ENCODE results near the gene RGCC.

Gene RGCC

DNA sequence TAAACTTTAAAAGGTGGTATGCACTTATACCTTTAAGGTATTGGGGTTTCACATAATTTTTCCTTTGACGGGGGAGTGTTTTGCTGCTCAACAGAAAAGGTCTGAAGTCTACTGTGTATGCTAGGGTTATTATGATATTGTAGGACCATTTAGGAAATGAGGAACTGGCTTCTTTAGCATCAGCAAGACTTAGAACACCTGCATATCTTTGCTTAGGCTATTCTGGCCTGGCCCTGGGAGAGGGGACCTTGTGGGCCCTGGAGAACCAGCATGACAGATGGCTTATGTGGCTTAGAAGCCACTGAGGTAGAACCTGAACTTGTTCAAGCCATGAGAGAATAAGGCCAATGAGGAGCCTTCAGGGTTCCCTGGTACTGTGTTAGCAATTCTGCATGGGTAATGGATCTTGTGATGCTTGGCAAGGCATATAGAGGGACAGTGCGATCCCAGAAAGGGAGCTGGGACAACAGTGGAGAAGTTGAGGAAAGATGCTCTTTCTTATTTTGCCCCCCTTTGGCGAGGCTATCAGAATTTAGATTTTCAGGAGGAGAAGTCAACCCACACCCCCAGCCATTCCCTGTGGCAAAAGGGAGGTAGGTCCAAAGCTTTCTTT lies 4.3 kb downstream of the RGCC start:
- TF ChIP-seq FOXP2 (optimal IDR thresholded peaks at IDR 0.05; ENCODE audit: borderline replicate concordance, extremely low read depth, extremely low read length, insufficient read depth) (no peak), TAF1 (IDR thresholded peaks at IDR 0.05; ENCODE audit: borderline replicate concordance, insufficient read depth, low read length) (no peak), SIN3A (IDR thresholded peaks at IDR 0.05; ENCODE audit: borderline replicate concordance, insufficient read depth, low read length) (no peak), POLR2AphosphoS5 (IDR thresholded peaks at IDR 0.05; ENCODE audit: low read depth, low read length) (no peak)
- TF ChIP-seq, protein P1, sequence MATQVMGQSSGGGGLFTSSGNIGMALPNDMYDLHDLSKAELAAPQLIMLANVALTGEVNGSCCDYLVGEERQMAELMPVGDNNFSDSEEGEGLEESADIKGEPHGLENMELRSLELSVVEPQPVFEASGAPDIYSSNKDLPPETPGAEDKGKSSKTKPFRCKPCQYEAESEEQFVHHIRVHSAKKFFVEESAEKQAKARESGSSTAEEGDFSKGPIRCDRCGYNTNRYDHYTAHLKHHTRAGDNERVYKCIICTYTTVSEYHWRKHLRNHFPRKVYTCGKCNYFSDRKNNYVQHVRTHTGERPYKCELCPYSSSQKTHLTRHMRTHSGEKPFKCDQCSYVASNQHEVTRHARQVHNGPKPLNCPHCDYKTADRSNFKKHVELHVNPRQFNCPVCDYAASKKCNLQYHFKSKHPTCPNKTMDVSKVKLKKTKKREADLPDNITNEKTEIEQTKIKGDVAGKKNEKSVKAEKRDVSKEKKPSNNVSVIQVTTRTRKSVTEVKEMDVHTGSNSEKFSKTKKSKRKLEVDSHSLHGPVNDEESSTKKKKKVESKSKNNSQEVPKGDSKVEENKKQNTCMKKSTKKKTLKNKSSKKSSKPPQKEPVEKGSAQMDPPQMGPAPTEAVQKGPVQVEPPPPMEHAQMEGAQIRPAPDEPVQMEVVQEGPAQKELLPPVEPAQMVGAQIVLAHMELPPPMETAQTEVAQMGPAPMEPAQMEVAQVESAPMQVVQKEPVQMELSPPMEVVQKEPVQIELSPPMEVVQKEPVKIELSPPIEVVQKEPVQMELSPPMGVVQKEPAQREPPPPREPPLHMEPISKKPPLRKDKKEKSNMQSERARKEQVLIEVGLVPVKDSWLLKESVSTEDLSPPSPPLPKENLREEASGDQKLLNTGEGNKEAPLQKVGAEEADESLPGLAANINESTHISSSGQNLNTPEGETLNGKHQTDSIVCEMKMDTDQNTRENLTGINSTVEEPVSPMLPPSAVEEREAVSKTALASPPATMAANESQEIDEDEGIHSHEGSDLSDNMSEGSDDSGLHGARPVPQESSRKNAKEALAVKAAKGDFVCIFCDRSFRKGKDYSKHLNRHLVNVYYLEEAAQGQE (IDR thresholded peaks at IDR 0.05; ENCODE audit: insufficient read depth in 1 of 2, low read depth in 2 of 2, low read length in 2 of 2) = no peak

DNA sequence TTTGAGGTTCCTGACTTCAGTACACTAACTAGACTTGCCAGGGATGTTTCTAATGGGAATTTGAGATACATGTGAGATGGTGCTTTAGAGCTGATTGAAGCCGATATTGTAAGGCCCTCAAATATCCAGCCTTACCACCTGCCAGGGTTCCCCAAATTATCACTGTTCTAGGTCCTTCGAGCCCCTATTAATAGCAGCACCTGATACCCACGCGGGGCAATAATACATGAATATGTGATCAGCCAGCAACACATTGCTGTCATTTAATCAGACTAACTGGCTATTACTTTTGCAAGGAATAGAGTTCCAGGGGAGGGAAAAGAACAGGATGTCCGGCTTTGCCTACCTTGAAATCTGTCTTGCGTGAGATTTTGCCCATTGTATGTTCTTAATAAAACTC lies 5.1 kb downstream of the RGCC start:
- TF ChIP-seq POLR2AphosphoS5 (IDR thresholded peaks at IDR 0.05; ENCODE audit: low read depth, low read length) (no peak), SIN3A (IDR thresholded peaks at IDR 0.05; ENCODE audit: borderline replicate concordance, insufficient read depth, low read length) (no peak), TAF1 (IDR thresholded peaks at IDR 0.05; ENCODE audit: borderline replicate concordance, insufficient read depth, low read length) (no peak), FOXP2 (optimal IDR thresholded peaks at IDR 0.05; ENCODE audit: borderline replicate concordance, extremely low read depth, extremely low read length, insufficient read depth) (no peak)
- TF ChIP-seq, protein P1 (IDR thresholded peaks at IDR 0.05; ENCODE audit: insufficient read depth in 1 of 2, low read depth in 2 of 2, low read length in 2 of 2) = no peak

DNA sequence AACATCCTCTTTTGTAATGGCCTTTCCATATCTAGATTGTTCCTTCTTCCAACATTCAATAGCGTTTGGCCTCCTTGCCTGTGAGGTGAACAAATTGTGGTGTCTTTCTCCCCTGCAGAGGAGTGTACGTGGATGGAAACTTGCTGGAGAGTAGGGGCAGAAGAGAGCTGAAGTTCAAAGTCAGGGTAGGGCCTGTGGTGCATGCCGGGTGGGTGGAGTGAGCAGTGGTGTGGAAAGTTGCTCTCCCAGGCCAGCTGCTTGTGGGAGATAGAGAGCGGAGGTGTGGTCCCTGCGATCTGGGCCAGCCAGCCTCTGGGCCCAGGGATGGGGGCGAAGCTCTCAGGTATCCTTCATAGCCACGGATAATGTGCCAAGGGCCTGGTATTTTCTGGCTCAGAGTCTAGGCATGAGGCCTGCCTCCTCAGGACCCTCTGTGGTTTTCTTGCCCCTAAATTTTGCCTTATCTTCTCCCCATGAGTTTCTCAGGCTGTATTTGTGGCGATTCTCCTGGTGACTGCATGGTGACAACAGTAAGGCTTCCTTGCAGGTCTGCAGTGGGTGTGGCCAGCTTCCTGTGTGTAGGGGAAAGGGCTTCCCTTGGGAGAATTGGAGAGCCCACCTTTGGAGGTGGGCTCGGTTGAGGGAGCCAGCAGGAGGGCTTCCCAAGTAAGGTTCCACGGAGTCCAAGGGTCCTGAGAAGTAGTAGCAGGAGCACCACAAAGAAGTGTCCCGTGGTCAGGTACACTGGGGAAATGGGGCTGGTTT lies 6.7 kb downstream of the RGCC start:
- TF ChIP-seq POLR2AphosphoS5 (IDR thresholded peaks at IDR 0.05; ENCODE audit: low read depth, low read length) (no peak), TAF1 (IDR thresholded peaks at IDR 0.05; ENCODE audit: borderline replicate concordance, insufficient read depth, low read length) (no peak), SIN3A (IDR thresholded peaks at IDR 0.05; ENCODE audit: borderline replicate concordance, insufficient read depth, low read length) (no peak), FOXP2 (optimal IDR thresholded peaks at IDR 0.05; ENCODE audit: borderline replicate concordance, extremely low read depth, extremely low read length, insufficient read depth) (no peak)
- TF ChIP-seq, protein P1 (IDR thresholded peaks at IDR 0.05; ENCODE audit: insufficient read depth in 1 of 2, low read depth in 2 of 2, low read length in 2 of 2) = no peak

DNA sequence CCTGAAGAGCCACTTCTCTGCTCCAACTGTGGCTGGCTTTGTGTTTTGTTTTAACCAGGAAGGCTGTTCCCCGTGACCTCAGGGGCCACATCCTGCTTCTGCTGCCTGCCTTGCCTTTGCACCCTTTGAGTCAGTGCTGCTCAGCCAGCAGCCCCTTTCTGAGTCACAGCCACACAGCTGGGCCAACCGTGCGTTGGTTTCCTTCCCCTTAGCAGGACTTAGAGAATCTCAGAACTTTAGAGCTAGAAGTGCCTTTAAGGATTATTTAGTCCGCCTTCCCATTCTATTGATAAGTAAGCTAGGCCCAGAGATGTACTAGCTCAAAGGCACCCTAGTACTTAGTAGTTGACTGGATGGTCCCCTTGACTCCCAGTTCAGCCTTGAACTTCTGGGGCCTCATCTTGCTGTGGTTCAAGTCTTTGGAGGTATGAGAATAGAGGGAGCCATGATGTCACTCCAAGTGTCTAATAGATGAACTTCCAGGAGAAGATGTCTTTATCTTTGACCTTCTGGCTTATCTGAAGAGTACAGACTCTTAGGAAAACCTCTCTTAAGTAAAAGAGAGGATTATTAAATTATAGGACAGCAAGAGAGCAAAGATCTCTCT lies 8.0 kb downstream of the RGCC start:
- TF ChIP-seq FOXP2 (optimal IDR thresholded peaks at IDR 0.05; ENCODE audit: borderline replicate concordance, extremely low read depth, extremely low read length, insufficient read depth) (no peak), POLR2AphosphoS5 (IDR thresholded peaks at IDR 0.05; ENCODE audit: low read depth, low read length) (no peak), SIN3A (IDR thresholded peaks at IDR 0.05; ENCODE audit: borderline replicate concordance, insufficient read depth, low read length) (no peak), TAF1 (IDR thresholded peaks at IDR 0.05; ENCODE audit: borderline replicate concordance, insufficient read depth, low read length) (no peak)
- TF ChIP-seq, protein P1 (IDR thresholded peaks at IDR 0.05; ENCODE audit: insufficient read depth in 1 of 2, low read depth in 2 of 2, low read length in 2 of 2) = no peak
